Left ventricle myocardium inferior (tissue), 1 donor: Measurements from ENCODE around the gene ABLIM2. TPM values are rescaled to one million over a fixed set of nuclear protein-coding genes. Genes with fewer than 3 reads are reported as not detected.

ENCODE experiments used
- DNase-seq: peaks from one replicate; pipeline ENCODE4 v3.0.0-alpha.2; 2020
- H3K27ac ChIP-seq: fragments of 200-600 bp; replicated peaks from 2 replicates; pipeline ENCODE4 v1.8.0; 2021
- H3K27me3 ChIP-seq: fragments of 200-600 bp; 2 replicates; pipeline ENCODE4 v1.8.0; 2021; ENCODE audit warnings: low read depth
- H3K36me3 ChIP-seq: fragments of 200-600 bp; 2 replicates; pipeline ENCODE4 v1.8.0; 2021
- H3K4me1 ChIP-seq: fragments of 200-600 bp; 2 replicates; pipeline ENCODE4 v1.8.0; 2021
- H3K4me3 ChIP-seq: fragments of 200-600 bp; 2 replicates; pipeline ENCODE4 v1.8.0; 2021; ENCODE audit warnings: mild to moderate bottlenecking, moderate library complexity
- H3K9me3 ChIP-seq: fragments of 200-600 bp; replicated peaks from 2 replicates; pipeline ENCODE4 v1.8.0; 2021
- intact Hi-C: fragments of 100-400 bp; cut with micrococcal nuclease; formaldehyde crosslinking; loops from one replicate; pipeline ENCODE4 v1.11.0; 2022
- total RNA-seq: library from RNA; stranded (reverse); fragmentation: NEBNext Ultra II Directional; extraction: Animal tissue kit (Norgen Biotek cat#: 25700); gene quantifications from one replicate; pipeline ENCODE4 v1.2.1, GENCODE V29; 2021
- TF ChIP-seq, protein P1 (sequence below): fragments of 200-600 bp; IDR thresholded peaks from 2 replicates; pipeline ENCODE4 v1.8.0; 2021; ENCODE audit warnings: antibody characterized with exemption, mild to moderate bottlenecking, borderline replicate concordance
- donor health status: DM: no; HTN: yes; CAD: no; lungs with severe emphysema.

Gene ABLIM2
- total RNA-seq, 1 donor from 2014 or later = 43.5 TPM

DNA sequence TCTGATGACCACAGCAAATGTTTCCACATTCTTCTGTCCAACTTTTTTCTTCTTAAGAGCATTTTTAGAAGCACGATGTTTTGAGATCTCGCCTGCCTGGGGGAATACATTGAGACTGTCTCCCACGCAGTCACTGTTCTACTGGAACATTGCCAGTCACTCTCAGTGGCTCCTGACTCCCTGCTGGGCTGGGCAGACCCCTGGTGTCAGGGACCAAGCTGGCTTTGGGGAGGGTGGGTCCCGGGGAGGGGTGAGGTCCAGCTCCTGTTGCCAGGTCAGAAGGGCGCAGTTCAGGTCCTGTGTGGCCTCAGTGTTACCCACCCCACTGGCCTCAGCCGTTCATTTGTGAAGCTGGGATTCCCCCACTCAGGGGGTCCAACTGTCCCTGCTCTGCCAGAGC, 18.9 kb upstream of the ABLIM2 start:
- intact Hi-C loops = no loop called here
- H3K27ac ChIP-seq = no peak overlapping the region
- H3K9me3 ChIP-seq = no peaks in the 10 kb centered on the region
- no peak overlapping the region for H3K4me3 ChIP-seq
- TF ChIP-seq, protein P1, sequence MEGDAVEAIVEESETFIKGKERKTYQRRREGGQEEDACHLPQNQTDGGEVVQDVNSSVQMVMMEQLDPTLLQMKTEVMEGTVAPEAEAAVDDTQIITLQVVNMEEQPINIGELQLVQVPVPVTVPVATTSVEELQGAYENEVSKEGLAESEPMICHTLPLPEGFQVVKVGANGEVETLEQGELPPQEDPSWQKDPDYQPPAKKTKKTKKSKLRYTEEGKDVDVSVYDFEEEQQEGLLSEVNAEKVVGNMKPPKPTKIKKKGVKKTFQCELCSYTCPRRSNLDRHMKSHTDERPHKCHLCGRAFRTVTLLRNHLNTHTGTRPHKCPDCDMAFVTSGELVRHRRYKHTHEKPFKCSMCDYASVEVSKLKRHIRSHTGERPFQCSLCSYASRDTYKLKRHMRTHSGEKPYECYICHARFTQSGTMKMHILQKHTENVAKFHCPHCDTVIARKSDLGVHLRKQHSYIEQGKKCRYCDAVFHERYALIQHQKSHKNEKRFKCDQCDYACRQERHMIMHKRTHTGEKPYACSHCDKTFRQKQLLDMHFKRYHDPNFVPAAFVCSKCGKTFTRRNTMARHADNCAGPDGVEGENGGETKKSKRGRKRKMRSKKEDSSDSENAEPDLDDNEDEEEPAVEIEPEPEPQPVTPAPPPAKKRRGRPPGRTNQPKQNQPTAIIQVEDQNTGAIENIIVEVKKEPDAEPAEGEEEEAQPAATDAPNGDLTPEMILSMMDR = no peak
- no peaks in the 10 kb centered on the region for H3K36me3 ChIP-seq
- no peak for DNase-seq
- H3K4me1 ChIP-seq = peaks cover 39% of the 10 kb centered on the region
- no peaks in the 10 kb centered on the region for H3K27me3 ChIP-seq

DNA sequence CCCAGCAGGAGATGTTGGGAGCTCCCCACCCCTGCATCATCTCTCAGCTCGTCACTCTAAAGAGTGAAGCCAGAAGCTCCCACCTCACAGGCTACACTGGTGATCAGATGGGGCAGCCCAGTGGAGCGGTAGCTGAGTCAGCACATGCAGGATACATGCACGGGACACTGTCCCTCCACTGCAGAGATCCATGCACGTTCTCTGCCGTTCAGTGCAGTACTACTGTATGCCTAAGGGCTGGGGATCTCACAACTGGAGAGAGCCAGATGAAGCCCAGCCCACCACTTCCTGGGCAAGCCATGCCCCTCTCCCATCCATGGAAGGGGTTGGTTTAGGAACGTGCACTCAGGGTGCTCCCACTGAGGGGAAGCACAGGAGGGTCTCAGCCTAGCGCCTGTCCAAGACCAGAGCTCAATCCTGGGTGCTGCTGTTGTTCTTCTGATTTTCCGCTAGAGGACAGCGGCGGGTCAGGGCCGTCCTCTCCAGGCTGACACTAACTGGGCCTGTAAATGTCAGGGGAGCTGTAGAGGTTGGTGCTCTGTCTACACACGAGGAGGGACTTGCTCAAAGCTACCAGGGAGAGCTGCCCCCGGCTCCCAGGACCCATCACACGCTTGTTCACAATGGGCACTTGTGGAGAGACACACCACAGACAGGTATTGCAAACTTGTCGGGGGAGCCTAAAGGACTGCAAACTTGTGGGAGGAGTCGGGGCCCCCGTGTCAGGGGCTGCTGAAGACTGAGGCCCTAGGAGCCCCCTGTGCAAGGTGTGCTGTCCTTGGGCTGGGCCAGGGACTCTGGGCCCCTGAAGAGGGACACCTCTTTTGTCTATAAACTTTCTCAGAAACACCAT, 18.2 kb upstream of the ABLIM2 start:
- no peak overlapping the region for H3K4me3 ChIP-seq
- TF ChIP-seq, protein P1 = peak; percentile 90
- H3K36me3 ChIP-seq = no peaks in the 10 kb centered on the region
- H3K4me1 ChIP-seq = peaks cover 31% of the 10 kb centered on the region
- no peak overlapping the region for H3K27ac ChIP-seq
- H3K9me3 ChIP-seq = no peaks in the 10 kb centered on the region
- intact Hi-C loops = no loop called here
- H3K27me3 ChIP-seq = peaks cover 7% of the 10 kb centered on the region
- no peak for DNase-seq

DNA sequence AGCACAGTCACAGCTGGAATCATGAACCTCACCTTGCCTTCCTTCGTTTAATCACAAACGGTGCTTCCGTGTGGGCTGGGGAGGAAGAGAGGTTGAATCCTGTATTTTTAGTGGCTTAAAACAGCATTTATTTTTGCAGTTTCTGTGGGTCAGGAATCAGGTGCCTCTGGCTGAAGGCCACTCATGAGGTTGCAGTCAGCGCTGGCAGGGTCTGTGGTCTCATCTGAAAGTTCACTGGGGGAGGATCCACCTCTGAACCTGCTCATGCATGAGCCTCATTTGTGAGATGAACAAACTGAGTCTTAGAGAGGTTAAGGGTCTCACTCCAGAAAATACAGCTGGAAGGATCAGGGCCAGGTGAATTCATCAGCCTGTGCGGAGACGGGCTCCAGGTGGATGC, 17.1 kb upstream of the ABLIM2 start:
- no peaks in the 10 kb centered on the region for H3K9me3 ChIP-seq
- H3K4me3 ChIP-seq = no peak overlapping the region
- intact Hi-C loops = no loop called here
- no peak for DNase-seq
- H3K27ac ChIP-seq = no peak overlapping the region
- no peaks in the 10 kb centered on the region for H3K36me3 ChIP-seq
- H3K27me3 ChIP-seq = peaks cover 7% of the 10 kb centered on the region
- TF ChIP-seq, protein P1 = no peak
- H3K4me1 ChIP-seq = peaks cover 20% of the 10 kb centered on the region

DNA sequence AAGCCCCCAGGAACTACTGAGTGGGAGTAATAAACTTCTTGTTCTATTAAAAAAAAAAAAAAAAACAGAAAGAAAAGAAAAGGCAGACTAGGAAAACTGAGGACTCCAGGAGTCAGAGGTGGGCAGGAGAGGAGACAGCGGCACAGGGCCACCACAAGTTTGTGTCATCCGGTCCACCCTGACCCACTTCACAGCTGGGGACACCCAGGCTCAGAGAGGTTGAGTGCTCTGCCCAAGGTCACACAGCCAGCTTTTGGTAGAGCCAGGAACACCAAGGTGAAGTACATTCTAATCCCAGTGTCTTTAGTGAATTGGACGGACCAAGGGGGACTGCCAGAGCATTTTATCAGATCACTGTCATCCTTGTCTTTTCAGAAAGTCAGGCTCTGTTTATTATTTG, 16.4 kb upstream of the ABLIM2 start:
- Histone ChIP-seq H3K27ac (no peak overlapping the region), H3K4me1 (peaks cover 13% of the 10 kb centered on the region), H3K4me3 (no peak overlapping the region), H3K27me3 (peaks cover 7% of the 10 kb centered on the region), H3K9me3 (no peaks in the 10 kb centered on the region), H3K36me3 (no peaks in the 10 kb centered on the region)
- intact Hi-C loops = no loop called here
- TF ChIP-seq, protein P1 = no peak
- no peak for DNase-seq

DNA sequence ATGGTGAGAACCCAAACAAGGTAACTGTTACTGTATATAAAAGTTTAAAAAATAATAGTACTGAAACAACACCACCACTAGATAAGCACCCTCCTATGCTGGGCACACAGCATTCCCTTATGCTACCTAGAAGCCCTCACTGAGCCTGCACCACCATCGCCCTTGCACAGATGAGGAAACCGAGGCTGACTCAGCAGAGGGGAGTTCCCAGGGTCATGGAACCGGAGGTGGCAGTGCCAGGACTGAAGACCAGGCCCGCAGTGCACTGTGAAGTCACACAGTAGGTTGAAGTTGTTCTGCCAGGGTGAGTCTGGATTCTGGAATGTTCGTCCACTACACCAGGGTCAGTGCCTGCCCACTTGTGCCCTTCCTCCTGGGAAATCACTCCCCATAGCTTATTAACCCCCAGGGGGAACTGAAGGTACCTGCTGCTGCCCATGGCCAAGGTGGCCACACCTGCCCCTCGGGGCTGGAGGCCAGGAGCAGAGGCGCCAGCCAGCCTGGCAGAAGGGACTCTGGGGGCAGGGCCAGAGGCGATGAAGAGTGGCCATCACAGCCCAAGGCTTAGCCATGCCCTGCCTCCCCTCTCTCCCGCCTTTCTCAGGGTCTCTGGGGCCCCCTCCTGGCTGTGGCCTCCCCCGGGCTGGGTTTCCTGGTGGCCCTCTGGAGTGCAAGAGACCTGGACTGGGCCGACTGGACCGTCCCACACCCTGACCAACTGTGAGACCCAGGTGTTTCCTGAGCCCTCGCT, 15.1 kb upstream of the ABLIM2 start:
- Histone ChIP-seq H3K36me3 (no peaks in the 10 kb centered on the region), H3K27ac (no peak overlapping the region), H3K27me3 (peaks cover 7% of the 10 kb centered on the region), H3K4me3 (no peak overlapping the region), H3K9me3 (peaks cover 4% of the 10 kb centered on the region), H3K4me1 (peaks cover 9% of the 10 kb centered on the region)
- intact Hi-C loops = no loop called here
- no peak for DNase-seq
- TF ChIP-seq, protein P1 = no peak
